Trophoblast cell (in vitro differentiated cells and primary cell): Measurements from ENCODE around the gene BABAM1.

Source experiments
- DNase-seq, 2 donors: peaks; one replicate each; pipeline ENCODE4 v3.0.0-alpha.2; 2016
- H2AFZ ChIP-seq: 2 replicates; pipeline ENCODE4 v1.6.1; 2013; ENCODE audit warnings: low read length, moderate library complexity, mild to moderate bottlenecking; ENCODE audit not compliant: insufficient read depth, poor library complexity
- H2AK5ac ChIP-seq: 2 replicates; pipeline ENCODE4 v1.6.1; 2013; ENCODE audit warnings: mild to moderate bottlenecking, low read length
- H2BK120ac ChIP-seq: 2 replicates; pipeline ENCODE4 v1.6.1; 2013; ENCODE audit warnings: low read length, mild to moderate bottlenecking, moderate library complexity; ENCODE audit not compliant: insufficient read depth, poor library complexity
- H2BK12ac ChIP-seq: 2 replicates; pipeline ENCODE4 v1.6.1; 2013; ENCODE audit warnings: mild to moderate bottlenecking, low read length, moderate library complexity
- H2BK5ac ChIP-seq: 2 replicates; pipeline ENCODE4 v1.6.1; 2013; ENCODE audit warnings: low read length, low read depth, moderate library complexity, mild to moderate bottlenecking; ENCODE audit not compliant: poor library complexity
- H3K14ac ChIP-seq: 2 replicates; pipeline ENCODE4 v1.6.1; 2013; ENCODE audit warnings: mild to moderate bottlenecking, low read length
- H3K18ac ChIP-seq: 2 replicates; pipeline ENCODE4 v1.6.1; 2013; ENCODE audit warnings: mild to moderate bottlenecking, low read length
- H3K23ac ChIP-seq: 2 replicates; pipeline ENCODE4 v1.6.1; 2013; ENCODE audit warnings: low read length
- H3K27ac ChIP-seq: 2 replicates; pipeline ENCODE4 v1.5.1; 2013; ENCODE audit warnings: low read depth, mild to moderate bottlenecking, inconsistent platforms, low read length, moderate library complexity
- H3K27me3 ChIP-seq: 2 replicates; pipeline ENCODE4 v1.6.1; 2013; ENCODE audit warnings: inconsistent platforms, mild to moderate bottlenecking, low read length, moderate library complexity; ENCODE audit not compliant: insufficient read depth
- H3K36me3 ChIP-seq, 2 experiments: 1 replicate in 1 of 2; 2 replicates in 1 of 2; pipeline ENCODE4 v1.6.1; 2013; ENCODE audit warnings: low read length in 2 of 2, mild to moderate bottlenecking in 2 of 2, moderate library complexity in 1 of 2; ENCODE audit not compliant: insufficient read depth in 2 of 2, control insufficient read depth in 1 of 2
- H3K4ac ChIP-seq: 2 replicates; pipeline ENCODE4 v1.6.1; 2013; ENCODE audit warnings: low read depth, mild to moderate bottlenecking, low read length, moderate library complexity
- H3K4me1 ChIP-seq, 2 experiments: 1 replicate in 1 of 2; 2 replicates in 1 of 2; pipeline ENCODE4 v1.6.1; 2013; ENCODE audit warnings: low read length in 2 of 2, mild to moderate bottlenecking in 2 of 2, moderate library complexity in 1 of 2; ENCODE audit not compliant: insufficient read depth in 2 of 2, control insufficient read depth in 1 of 2
- H3K4me2 ChIP-seq: 2 replicates; pipeline ENCODE4 v1.6.1; 2013; ENCODE audit warnings: inconsistent platforms, mild to moderate bottlenecking, low read length, moderate library complexity
- H3K4me3 ChIP-seq: 2 replicates; pipeline ENCODE4 v1.5.1; 2013; ENCODE audit warnings: mild to moderate bottlenecking, low read depth, low read length, inconsistent platforms
- H3K79me1 ChIP-seq: one replicate; pipeline ENCODE4 v1.6.1; 2013; ENCODE audit warnings: low read length
- H3K79me2 ChIP-seq: 2 replicates; pipeline ENCODE4 v1.6.1; 2013; ENCODE audit warnings: low read length, mild to moderate bottlenecking; ENCODE audit not compliant: control insufficient read depth, insufficient read depth, poor library complexity
- H3K9ac ChIP-seq: 2 replicates; pipeline ENCODE4 v1.6.1; 2013; ENCODE audit warnings: mild to moderate bottlenecking, low read length
- H3K9me3 ChIP-seq: 2 replicates; pipeline ENCODE4 v1.6.1; 2013; ENCODE audit warnings: low read depth, mild to moderate bottlenecking, control low read depth, inconsistent platforms, low read length; ENCODE audit not compliant: insufficient read depth
- H4K12ac ChIP-seq: 2 replicates; pipeline ENCODE4 v1.6.1; 2013; ENCODE audit warnings: low read depth, mild to moderate bottlenecking, low read length, moderate library complexity
- H4K8ac ChIP-seq: 2 replicates; pipeline ENCODE4 v1.6.1; 2013; ENCODE audit warnings: low read depth, mild to moderate bottlenecking, low read length, moderate library complexity
- H4K91ac ChIP-seq: one replicate; pipeline ENCODE4 v1.6.1; 2013; ENCODE audit warnings: low read depth, mild to moderate bottlenecking, low read length, moderate library complexity
- WGBS: extraction: QIAGEN DNeasy Blood & Tissue Kit; methylation state at CpG from one replicate; pipeline ENCODE4 v1.1.7; 2013; ENCODE audit warnings: missing lambda C conversion rate; ENCODE audit not compliant: insufficient read length, insufficient coverage; ENCODE audit errors: extremely low coverage; 5-methylcytosine and 5-hydroxymethylcytosine counted together

The BABAM1 gene

GRCh38 chr19:17283504-17283996 lies 16.3 kb downstream of the BABAM1 start:
- no peak for DNase-seq
- no peak overlapping the region for H3K23ac ChIP-seq
- H2BK120ac ChIP-seq: no peak overlapping the region
- no peak overlapping the region for H2BK12ac ChIP-seq
- H3K4me3 ChIP-seq: no peak overlapping the region
- H2BK5ac ChIP-seq: no peak overlapping the region
- no peak overlapping the region for H3K4ac ChIP-seq
- no CpG with 5 or more reads among the region's 7 CpGs for WGBS
- H3K4me2 ChIP-seq: no peak overlapping the region
- no peak overlapping the region for H3K14ac ChIP-seq
- H3K9ac ChIP-seq: no peak overlapping the region
- no peak overlapping the region for H4K91ac ChIP-seq
- H3K4me1 ChIP-seq: peaks cover 6% of the 10 kb centered on the region in 2 experiments
- no peak overlapping the region for H3K27ac ChIP-seq
- peaks cover 11% of the 10 kb centered on the region in 2 experiments for H3K36me3 ChIP-seq
- H3K79me1 ChIP-seq: peaks cover 4% of the 10 kb centered on the region
- no peaks in the 10 kb centered on the region for H3K27me3 ChIP-seq
- H2AFZ ChIP-seq: no peak overlapping the region
- H3K18ac ChIP-seq: no peak overlapping the region
- no peak overlapping the region for H2AK5ac ChIP-seq
- peaks cover 4% of the 10 kb centered on the region for H3K9me3 ChIP-seq
- H4K8ac ChIP-seq: no peak overlapping the region
- no peaks in the 10 kb centered on the region for H3K79me2 ChIP-seq
- no peak overlapping the region for H4K12ac ChIP-seq

GRCh38 chr19:17285415-17286135 lies 18.3 kb downstream of the BABAM1 start:
- Histone ChIP-seq H4K91ac (no peak overlapping the region), H3K27ac (no peak overlapping the region), H3K79me2 (no peaks in the 10 kb centered on the region), H2AFZ (no peak overlapping the region), H3K36me3 (peaks cover 0 to 2% of the 10 kb centered on the region in 2 experiments), H3K14ac (no peak overlapping the region), H3K9ac (no peak overlapping the region), H4K12ac (no peak overlapping the region), H3K23ac (no peak overlapping the region), H2BK12ac (no peak overlapping the region), H3K27me3 (no peaks in the 10 kb centered on the region), H3K4me1 (peaks cover 6 to 9% of the 10 kb centered on the region in 2 experiments), H2BK5ac (no peak overlapping the region), H3K9me3 (peaks cover 4% of the 10 kb centered on the region), H3K4me2 (no peak overlapping the region), H3K4ac (no peak overlapping the region), H3K18ac (no peak overlapping the region), H3K79me1 (peaks cover 4% of the 10 kb centered on the region), H2BK120ac (no peak overlapping the region), H2AK5ac (no peak overlapping the region), H4K8ac (no peak overlapping the region), H3K4me3 (no peak overlapping the region)
- WGBS: no CpG with 5 or more reads among the region's 18 CpGs
- no peak for DNase-seq

GRCh38 chr19:17286263-17286662 lies 19.0 kb downstream of the BABAM1 start:
- no CpG with 5 or more reads among the region's 11 CpGs for WGBS
- no peak overlapping the region for H3K4me2 ChIP-seq
- H3K27me3 ChIP-seq: no peaks in the 10 kb centered on the region

GRCh38 chr19:17286752-17287151 lies 19.5 kb downstream of the BABAM1 start:
- no peak overlapping the region for H3K27ac ChIP-seq
- H2BK12ac ChIP-seq: no peak overlapping the region
- H3K23ac ChIP-seq: no peak overlapping the region
- no peak overlapping the region for H2AFZ ChIP-seq
- H3K14ac ChIP-seq: no peak overlapping the region
- no peak overlapping the region for H3K9ac ChIP-seq
- WGBS: no CpG with 5 or more reads among the region's 9 CpGs
- no peak overlapping the region for H3K18ac ChIP-seq
- no peak overlapping the region for H2AK5ac ChIP-seq
- H3K9me3 ChIP-seq: peaks cover 4% of the 10 kb centered on the region
- no peak overlapping the region for H4K91ac ChIP-seq
- H3K4me2 ChIP-seq: no peak overlapping the region
- H2BK120ac ChIP-seq: no peak overlapping the region
- H3K4me3 ChIP-seq: no peak overlapping the region
- H3K27me3 ChIP-seq: no peaks in the 10 kb centered on the region
- peaks cover 0 to 3% of the 10 kb centered on the region in 2 experiments for H3K36me3 ChIP-seq
- no peak overlapping the region for H3K4ac ChIP-seq
- peaks cover 4% of the 10 kb centered on the region for H3K79me1 ChIP-seq
- H2BK5ac ChIP-seq: no peak overlapping the region
- DNase-seq: peak; percentile 54 to 73
- no peak overlapping the region for H4K12ac ChIP-seq
- H4K8ac ChIP-seq: no peak overlapping the region
- H3K4me1 ChIP-seq: peaks cover 6 to 9% of the 10 kb centered on the region in 2 experiments
- H3K79me2 ChIP-seq: no peaks in the 10 kb centered on the region

More at GRCh38 chr19:17286263-17286662, 19.0 kb downstream of the BABAM1 start:
- Histone ChIP-seq H3K18ac (no peak overlapping the region), H3K36me3 (peaks cover 0 to 2% of the 10 kb centered on the region in 2 experiments), H2AFZ (no peak overlapping the region), H3K23ac (no peak overlapping the region), H3K4me1 (peaks cover 6 to 9% of the 10 kb centered on the region in 2 experiments), H4K91ac (no peak overlapping the region), H2BK12ac (no peak overlapping the region), H4K12ac (no peak overlapping the region), H3K9ac (no peak overlapping the region), H2BK5ac (no peak overlapping the region), H3K79me1 (peaks cover 4% of the 10 kb centered on the region), H3K4ac (no peak overlapping the region), H3K9me3 (peaks cover 4% of the 10 kb centered on the region), H3K14ac (no peak overlapping the region), H4K8ac (no peak overlapping the region), H3K4me3 (no peak overlapping the region), H3K27ac (no peak overlapping the region), H2AK5ac (peak overlapping the region; percentile 2), H3K79me2 (no peaks in the 10 kb centered on the region), H2BK120ac (no peak overlapping the region)
- DNase-seq: no peak
